HUDEP-2 (cell line): ENCODE measurements around the gene RAP1GAP.
"Not testable (repeated sequence)": the region's sequence is repeated elsewhere in the genome, so short reads cannot be mapped to it uniquely, and the experiment has no call there.

ENCODE experiments used
- DNase-seq, 76 experiments: peaks; one replicate each; lab custom pipeline; 2025; ENCODE audit not compliant: unreplicated experiment in 76 of 76; lab: John Stamatoyannopoulos, UW

RAP1GAP gene

GRCh38 chr1:21647431-21648351, 21.5 kb downstream of the RAP1GAP start:
- DNase-seq: peak in 73 of 76 experiments; percentile 28 to 90 (median 75)

GRCh38 chr1:21645550-21645949, 23.6 kb downstream of the RAP1GAP start:
- no peak for DNase-seq

- no peak for DNase-seq
Observed at GRCh38 chr1:21644906-21645305, 24.3 kb downstream of the RAP1GAP start.

GRCh38 chr1:21644348-21644747, 24.8 kb downstream of the RAP1GAP start:
- DNase-seq: no peak

GRCh38 chr1:21643624-21644023, 25.5 kb downstream of the RAP1GAP start:
- no peak for DNase-seq

GRCh38 chr1:21641967-21642739, 27.0 kb downstream of the RAP1GAP start:
- DNase-seq: no peak

- no peak for DNase-seq
Observed at GRCh38 chr1:21641537-21641936, 27.6 kb downstream of the RAP1GAP start.

- no peak for DNase-seq
Observed at GRCh38 chr1:21641076-21641475, 28.1 kb downstream of the RAP1GAP start.

- DNase-seq: no peak
Observed at GRCh38 chr1:21640653-21641052, 28.5 kb downstream of the RAP1GAP start.

GRCh38 chr1:21639594-21640041, 29.5 kb downstream of the RAP1GAP start:
- DNase-seq: peak in 2 of 76 experiments; percentile 8 to 12

- DNase-seq: peak in 62 of 76 experiments; percentile 13 to 77 (median 46)
Observed at GRCh38 chr1:21638531-21639341, 30.4 kb downstream of the RAP1GAP start.

GRCh38 chr1:21637514-21637913, 31.6 kb downstream of the RAP1GAP start:
- DNase-seq: no peak

GRCh38 chr1:21636029-21636428, 33.1 kb downstream of the RAP1GAP start:
- no peak for DNase-seq

GRCh38 chr1:21634806-21635535, 34.2 kb downstream of the RAP1GAP start:
- DNase-seq: no peak

- peak in 1 of 76 experiments; percentile 17 for DNase-seq
Observed at GRCh38 chr1:21633992-21634805, 35.0 kb downstream of the RAP1GAP start.

- no peak for DNase-seq
Observed at GRCh38 chr1:21633141-21633755, 35.9 kb downstream of the RAP1GAP start.

GRCh38 chr1:21631944-21632887, 36.9 kb downstream of the RAP1GAP start:
- peak in 72 of 76 experiments; percentile 27 to 90 (median 74) for DNase-seq

- not testable (repeated sequence) for DNase-seq
Observed at GRCh38 chr1:21631590-21631943, 37.6 kb downstream of the RAP1GAP start.
